K562 (cell line): ENCODE measurements around the gene SAMD4A.

Experiments used
- FIP1L1 ChIP-seq: fragments of 200-400 bp; formaldehyde crosslinking; IDR thresholded peaks from 2 replicates; pipeline ENCODE4 v1.6.1; 2018; ENCODE audit warnings: mild to moderate bottlenecking, low read depth, low read length; ENCODE audit not compliant: poor library complexity, severe bottlenecking
- LARP7 ChIP-seq: fragments of 450-650 bp; IDR thresholded peaks from 2 replicates; pipeline ENCODE4 v1.6.1; 2016
- NFYB ChIP-seq: IDR thresholded peaks from 2 replicates; pipeline ENCODE4 v1.6.1; 2011; ENCODE audit warnings: mild to moderate bottlenecking, moderate library complexity; ENCODE audit not compliant: insufficient read length; ENCODE audit errors: extremely low read depth
- PHTF2 ChIP-seq: fragments of 250-450 bp; sonication (Bioruptor Pico); IDR thresholded peaks from 2 replicates; pipeline ENCODE4 v1.5.0; 2021; ENCODE audit warnings: mild to moderate bottlenecking
- POLR2A ChIP-seq: fragments of 450-650 bp; conservative IDR thresholded peaks from 2 replicates; pipeline ENCODE4 v1.6.1; 2016
- POLR2AphosphoS5 ChIP-seq: IDR thresholded peaks from 2 replicates; pipeline ENCODE4 v1.6.1; 2011; ENCODE audit warnings: mild to moderate bottlenecking, low read depth, low read length, moderate library complexity; ENCODE audit not compliant: control insufficient read depth, insufficient read depth
- SMARCC2 ChIP-seq: fragments of 450-650 bp; IDR thresholded peaks from 2 replicates; pipeline ENCODE4 v1.6.1; 2017; ENCODE audit warnings: antibody characterized with exemption, moderate library complexity, mild to moderate bottlenecking, low read depth
- SP1 ChIP-seq: sonication (generic); formaldehyde crosslinking; IDR thresholded peaks from 2 replicates; pipeline ENCODE4 v1.8.1; 2022; ENCODE audit warnings: mild to moderate bottlenecking, missing genetic modification reagents
- YY1 ChIP-seq, 3 experiments: IDR thresholded peaks; 2 replicates each; pipeline ENCODE4 v1.6.1; 2011; ENCODE audit warnings: low read length in 2 of 3, mild to moderate bottlenecking in 2 of 3, moderate library complexity in 2 of 3, borderline replicate concordance in 1 of 3, control low read depth in 1 of 3, low read depth in 1 of 3; ENCODE audit not compliant: insufficient read depth in 3 of 3, insufficient replicate concordance in 2 of 3, control insufficient read depth in 1 of 3, insufficient read length in 1 of 3; ENCODE audit errors: extremely low read depth in 1 of 3
- ZBTB49 ChIP-seq: sonication (generic); formaldehyde crosslinking; IDR thresholded peaks from 2 replicates; pipeline ENCODE4 v1.8.0; 2022; ENCODE audit warnings: missing genetic modification reagents, mild to moderate bottlenecking, borderline replicate concordance
- ZNF263 ChIP-seq: sonication (generic); formaldehyde crosslinking; IDR thresholded peaks from 2 replicates; pipeline ENCODE4 v1.8.0; 2022; ENCODE audit warnings: mild to moderate bottlenecking, missing genetic modification reagents, borderline replicate concordance

- TF ChIP-seq ZBTB49 (no peak), SMARCC2 (no peak), NFYB (no peak), PHTF2 (CRISPR knock-in tag) (no peak), FIP1L1 (no peak), YY1 (IDR thresholded peaks at IDR 0.05; ENCODE audit: borderline replicate concordance in 1 of 3, control insufficient read depth in 1 of 3, extremely low read depth in 1 of 3, insufficient read depth in 3 of 3, insufficient read length in 1 of 3, insufficient replicate concordance in 2 of 3, low read depth in 1 of 3, low read length in 2 of 3) (no peak), ZNF263 (CRISPR knock-in tag) (no peak), LARP7 (no peak), POLR2A (no peak), POLR2AphosphoS5 (no peak), SP1 (CRISPR knock-in tag) (no peak)
Observed at GRCh38 chr14:54572316-54572715, 5.4 kb downstream of the SAMD4A start.
